SK-N-SH (cell line): Measurements from ENCODE around the gene CHMP6. TPM values are rescaled to one million over a fixed set of nuclear protein-coding genes. Genes with fewer than 3 reads are reported as not detected.

Experiments used
- CTCF ChIA-PET: fragments of 300-600, 350-600 bp; formaldehyde crosslinking; extraction: SDS; loops from one replicate; lab custom pipeline; 2021; lab: Yijun Ruan, JAX
- POLR2A ChIA-PET: fragments of 350-600 bp; sonication (Branson Sonifier 250); formaldehyde crosslinking; extraction: SDS; loops from one replicate; lab custom pipeline; 2020; ENCODE audit warnings: antibody characterized with exemption, inconsistent platforms; lab: Yijun Ruan, JAX
- DNase-seq: peaks from one replicate; pipeline ENCODE4 v3.0.0; 2012
- H2AFZ ChIP-seq: fragments of 200-600 bp; sonication (generic); 2 replicates; pipeline ENCODE4 v1.8.1; 2016; ENCODE audit warnings: antibody characterized with exemption, mild to moderate bottlenecking, low read depth
- H3F3A ChIP-seq: fragments of 200-600 bp; sonication (generic); replicated peaks from 2 replicates; pipeline ENCODE3; 2016; ENCODE audit warnings: antibody characterized with exemption, mild to moderate bottlenecking; ENCODE audit not compliant: insufficient read depth
- H3K27ac ChIP-seq, 2 experiments: fragments of 200-500 bp in 1 of 2; fragments of 200-600 bp in 1 of 2; sonication (Bioruptor generic) in 1 of 2; sonication (generic), shearing (Covaris generic) in 1 of 2; 2 replicates each; pipeline versions ENCODE4 v1.5.1 to v1.6.1; 2014 to 2016; ENCODE audit warnings: low read depth in 2 of 2, inconsistent platforms in 1 of 2, low read length in 1 of 2, mild to moderate bottlenecking in 1 of 2, mixed read lengths in 1 of 2
- H3K27me3 ChIP-seq: fragments of 200-600 bp; sonication (generic), shearing (Covaris generic); 2 replicates; pipeline ENCODE4 v1.6.1; 2016; ENCODE audit warnings: mixed run types; ENCODE audit not compliant: insufficient read depth
- H3K36me3 ChIP-seq, 2 experiments: fragments of 200-500 bp in 1 of 2; fragments of 200-600 bp in 1 of 2; sonication (Bioruptor generic) in 1 of 2; sonication (generic) in 1 of 2; replicated peaks in 1 of 2; 2 replicates each; pipeline versions ENCODE3 to v1.5.1; 2014 to 2016; ENCODE audit warnings: low read length in 1 of 2, mild to moderate bottlenecking in 1 of 2; ENCODE audit not compliant: insufficient read depth in 2 of 2, control insufficient read depth in 1 of 2
- H3K4me1 ChIP-seq, 2 experiments: fragments of 200-500 bp in 1 of 2; fragments of 200-600 bp in 1 of 2; sonication (Bioruptor generic) in 1 of 2; sonication (generic), shearing (Covaris generic) in 1 of 2; 2 replicates each; pipeline versions ENCODE4 v1.5.1 to v1.6.1; 2014 to 2016; ENCODE audit warnings: low read depth in 1 of 2, low read length in 1 of 2, mixed run types in 1 of 2; ENCODE audit not compliant: insufficient read depth in 2 of 2, control insufficient read depth in 1 of 2
- H3K4me2 ChIP-seq: fragments of 200-600 bp; sonication (generic), shearing (Covaris generic); 2 replicates; pipeline ENCODE4 v1.6.1; 2017; ENCODE audit warnings: mixed run types
- H3K4me3 ChIP-seq, 2 experiments: fragments of 200-500 bp in 1 of 2; fragments of 200-600 bp in 1 of 2; sonication (Bioruptor generic) in 1 of 2; sonication (generic), shearing (Covaris generic) in 1 of 2; 2 replicates each; pipeline versions ENCODE4 v1.5.1 to v1.8.1; 2014 to 2016; ENCODE audit warnings: low read depth in 2 of 2, inconsistent platforms in 1 of 2, low read length in 1 of 2, mild to moderate bottlenecking in 1 of 2, mixed read lengths in 1 of 2, moderate library complexity in 1 of 2
- H3K79me2 ChIP-seq: fragments of 200-600 bp; sonication (generic); 2 replicates; pipeline ENCODE4 v1.8.1; 2017; ENCODE audit warnings: mild to moderate bottlenecking; ENCODE audit not compliant: insufficient read depth
- H3K9ac ChIP-seq: fragments of 200-600 bp; sonication (generic); 2 replicates; pipeline ENCODE4 v1.6.1; 2017; ENCODE audit warnings: mixed run types
- H3K9me2 ChIP-seq: fragments of 200-600 bp; sonication (generic); 2 replicates; pipeline ENCODE4 v1.6.1; 2017; ENCODE audit warnings: mixed run types
- H3K9me3 ChIP-seq: fragments of 200-600 bp; sonication (generic); 2 replicates; pipeline ENCODE4 v1.6.1; 2017; ENCODE audit warnings: mixed run types, mild to moderate bottlenecking, moderate library complexity
- H4K20me1 ChIP-seq: fragments of 200-600 bp; sonication (generic); 2 replicates; pipeline ENCODE4 v1.6.1; 2017; ENCODE audit warnings: mild to moderate bottlenecking, mixed run types; ENCODE audit not compliant: insufficient read depth
- CHD2 ChIP-seq: fragments of 150-350 bp; IDR thresholded peaks from 2 replicates; pipeline ENCODE4 v1.6.1; 2018; ENCODE audit warnings: low read length; ENCODE audit not compliant: partially characterized antibody
- ELF1 ChIP-seq: IDR thresholded peaks from 2 replicates; pipeline ENCODE4 v1.4.0; 2012
- EP300 ChIP-seq, 2 experiments: IDR thresholded peaks; 2 replicates each; pipeline versions ENCODE4 v1.4.0 to v1.6.1; 2012; ENCODE audit warnings: borderline replicate concordance in 1 of 2, low read depth in 1 of 2, low read length in 1 of 2
- FOSL2 ChIP-seq: IDR thresholded peaks from 2 replicates; pipeline ENCODE4 v1.4.0; 2012; ENCODE audit warnings: low read depth, mild to moderate bottlenecking, moderate library complexity, borderline replicate concordance
- JUND ChIP-seq: IDR thresholded peaks from 2 replicates; pipeline ENCODE4 v1.4.0; 2012
- MEF2A ChIP-seq: IDR thresholded peaks from 2 replicates; pipeline ENCODE4 v1.4.0; 2012; ENCODE audit warnings: low read depth, borderline replicate concordance
- NFIC ChIP-seq: IDR thresholded peaks from 2 replicates; pipeline ENCODE4 v1.4.0; 2012; ENCODE audit warnings: borderline replicate concordance
- POLR2AphosphoS5 ChIP-seq: IDR thresholded peaks from 2 replicates; pipeline ENCODE4 v1.6.1; 2012; ENCODE audit warnings: low read depth, low read length
- RCOR1 ChIP-seq: fragments of 150-350 bp; IDR thresholded peaks from 2 replicates; pipeline ENCODE4 v1.6.1; 2017; ENCODE audit warnings: antibody characterized with exemption, low read length
- RXRA ChIP-seq: IDR thresholded peaks from 2 replicates; pipeline ENCODE4 v1.4.0; 2012; ENCODE audit warnings: low read depth, mild to moderate bottlenecking, borderline replicate concordance
- SIN3A ChIP-seq: IDR thresholded peaks from 2 replicates; pipeline ENCODE4 v1.6.1; 2012; ENCODE audit warnings: low read depth, mild to moderate bottlenecking, low read length, moderate library complexity, borderline replicate concordance
- TCF12 ChIP-seq: IDR thresholded peaks from 2 replicates; pipeline ENCODE4 v1.4.0; 2012
- TEAD4 ChIP-seq: IDR thresholded peaks from 2 replicates; pipeline ENCODE4 v1.4.0; 2012; ENCODE audit warnings: mild to moderate bottlenecking, borderline replicate concordance; ENCODE audit not compliant: insufficient read depth
- YY1 ChIP-seq: IDR thresholded peaks from 2 replicates; pipeline ENCODE4 v1.4.0; 2012; ENCODE audit warnings: low read depth, mild to moderate bottlenecking
- WGBS: methylation state at CpG from one replicate; pipeline ENCODE4 v1.1.6; 2017; ENCODE audit warnings: low lambda C conversion rate; 5-methylcytosine and 5-hydroxymethylcytosine counted together
- polyA plus RNA-seq, 3 experiments: library from polyadenylated mRNA; depleted of rRNA; stranded (reverse); fragments of >200 nt; gene quantifications; 2 replicates each; pipeline ENCODE4 v1.2.3, GENCODE V29; 2012
- TF ChIP-seq, protein P1 (sequence below): fragments of 150-350 bp; IDR thresholded peaks from 2 replicates; pipeline ENCODE4 v1.6.1; 2016; ENCODE audit warnings: mild to moderate bottlenecking, low read depth, low read length
- TF ChIP-seq, protein P2 (sequence below): IDR thresholded peaks from 2 replicates; pipeline ENCODE4 v1.4.0; 2012; ENCODE audit warnings: low read depth
- TF ChIP-seq, protein P3 (sequence below): IDR thresholded peaks from 2 replicates; pipeline ENCODE4 v1.6.1; 2012; ENCODE audit warnings: mild to moderate bottlenecking, low read depth, low read length, moderate library complexity
- TF ChIP-seq, protein P4 (sequence below): IDR thresholded peaks from 2 replicates; pipeline ENCODE4 v1.4.0; 2012; ENCODE audit warnings: low read depth, borderline replicate concordance
- TF ChIP-seq, protein P5 (sequence below): IDR thresholded peaks from 2 replicates; pipeline ENCODE4 v1.4.0; 2012; ENCODE audit warnings: low read depth, borderline replicate concordance
- TF ChIP-seq, protein P6 (sequence below): IDR thresholded peaks from 2 replicates; pipeline ENCODE4; 2012

CHMP6 gene
- polyA plus RNA-seq, 1 of the 3 experiments (the other 2 are of a cell fraction), result 44.1 TPM

DNA sequence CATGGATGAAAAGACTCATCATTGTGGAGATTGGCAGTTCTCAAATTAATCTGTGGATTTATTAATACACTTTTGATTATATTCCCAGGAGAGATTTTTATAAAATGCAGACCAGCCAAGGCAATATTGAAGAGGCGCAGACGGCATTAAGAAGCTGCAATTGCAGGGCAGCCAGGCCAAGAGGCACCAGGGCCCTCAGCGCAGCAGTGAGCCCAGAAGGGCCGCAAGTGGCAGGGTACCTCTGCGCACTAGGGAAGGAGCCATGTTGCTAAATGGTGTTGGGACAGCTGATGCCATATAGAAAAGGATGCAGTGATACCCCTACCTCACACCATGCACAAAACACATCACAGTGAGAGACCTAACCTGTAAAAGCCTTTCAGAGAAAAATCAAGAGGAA is 36.6 kb upstream of the CHMP6 start:
- Histone ChIP-seq H3K79me2 (no peaks in the 10 kb centered on the region), H3K9me2 (no peaks in the 10 kb centered on the region), H3K4me3 (no peak overlapping the region), H3K9ac (no peak overlapping the region), H3K27ac (no peak overlapping the region), H3K4me1 (peaks cover 0 to 21% of the 10 kb centered on the region in 2 experiments; a peak in 2 of 4 replicates), H3F3A (no peaks in the 10 kb centered on the region), H3K4me2 (no peak overlapping the region), H3K36me3 (peaks cover 3 to 14% of the 10 kb centered on the region in 2 experiments), H3K9me3 (no peaks in the 10 kb centered on the region), H4K20me1 (no peaks in the 10 kb centered on the region), H3K27me3 (no peaks in the 10 kb centered on the region), H2AFZ (no peak overlapping the region)
- ChIA-PET CTCF (interaction anchor here (1.2 to 1.6 kb wide), 2 partner anchors 15 to 27 kb away, joined by 3 to 6 read pairs; no protein-coding TSS in a partner anchor), POLR2A (no interaction called here)
- 96% methylated on average over 5 of the region's 5 CpGs for WGBS
- DNase-seq, result no peak
- TF ChIP-seq TCF12 (no peak), JUND (no peak), SIN3A (no peak), NFIC (no peak), RXRA (no peak), FOSL2 (no peak), YY1 (no peak), TEAD4 (no peak), RCOR1 (no peak), EP300 (IDR thresholded peaks at IDR 0.05; ENCODE audit: borderline replicate concordance in 1 of 2, low read depth in 1 of 2, low read length in 1 of 2) (no peak), CHD2 (no peak), MEF2A (no peak), POLR2AphosphoS5 (no peak), ELF1 (no peak)
- TF ChIP-seq, protein P1, sequence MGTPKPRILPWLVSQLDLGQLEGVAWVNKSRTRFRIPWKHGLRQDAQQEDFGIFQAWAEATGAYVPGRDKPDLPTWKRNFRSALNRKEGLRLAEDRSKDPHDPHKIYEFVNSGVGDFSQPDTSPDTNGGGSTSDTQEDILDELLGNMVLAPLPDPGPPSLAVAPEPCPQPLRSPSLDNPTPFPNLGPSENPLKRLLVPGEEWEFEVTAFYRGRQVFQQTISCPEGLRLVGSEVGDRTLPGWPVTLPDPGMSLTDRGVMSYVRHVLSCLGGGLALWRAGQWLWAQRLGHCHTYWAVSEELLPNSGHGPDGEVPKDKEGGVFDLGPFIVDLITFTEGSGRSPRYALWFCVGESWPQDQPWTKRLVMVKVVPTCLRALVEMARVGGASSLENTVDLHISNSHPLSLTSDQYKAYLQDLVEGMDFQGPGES, result no peak
- TF ChIP-seq, protein P2, sequence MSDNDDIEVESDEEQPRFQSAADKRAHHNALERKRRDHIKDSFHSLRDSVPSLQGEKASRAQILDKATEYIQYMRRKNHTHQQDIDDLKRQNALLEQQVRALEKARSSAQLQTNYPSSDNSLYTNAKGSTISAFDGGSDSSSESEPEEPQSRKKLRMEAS, result no peak
- TF ChIP-seq, protein P3, sequence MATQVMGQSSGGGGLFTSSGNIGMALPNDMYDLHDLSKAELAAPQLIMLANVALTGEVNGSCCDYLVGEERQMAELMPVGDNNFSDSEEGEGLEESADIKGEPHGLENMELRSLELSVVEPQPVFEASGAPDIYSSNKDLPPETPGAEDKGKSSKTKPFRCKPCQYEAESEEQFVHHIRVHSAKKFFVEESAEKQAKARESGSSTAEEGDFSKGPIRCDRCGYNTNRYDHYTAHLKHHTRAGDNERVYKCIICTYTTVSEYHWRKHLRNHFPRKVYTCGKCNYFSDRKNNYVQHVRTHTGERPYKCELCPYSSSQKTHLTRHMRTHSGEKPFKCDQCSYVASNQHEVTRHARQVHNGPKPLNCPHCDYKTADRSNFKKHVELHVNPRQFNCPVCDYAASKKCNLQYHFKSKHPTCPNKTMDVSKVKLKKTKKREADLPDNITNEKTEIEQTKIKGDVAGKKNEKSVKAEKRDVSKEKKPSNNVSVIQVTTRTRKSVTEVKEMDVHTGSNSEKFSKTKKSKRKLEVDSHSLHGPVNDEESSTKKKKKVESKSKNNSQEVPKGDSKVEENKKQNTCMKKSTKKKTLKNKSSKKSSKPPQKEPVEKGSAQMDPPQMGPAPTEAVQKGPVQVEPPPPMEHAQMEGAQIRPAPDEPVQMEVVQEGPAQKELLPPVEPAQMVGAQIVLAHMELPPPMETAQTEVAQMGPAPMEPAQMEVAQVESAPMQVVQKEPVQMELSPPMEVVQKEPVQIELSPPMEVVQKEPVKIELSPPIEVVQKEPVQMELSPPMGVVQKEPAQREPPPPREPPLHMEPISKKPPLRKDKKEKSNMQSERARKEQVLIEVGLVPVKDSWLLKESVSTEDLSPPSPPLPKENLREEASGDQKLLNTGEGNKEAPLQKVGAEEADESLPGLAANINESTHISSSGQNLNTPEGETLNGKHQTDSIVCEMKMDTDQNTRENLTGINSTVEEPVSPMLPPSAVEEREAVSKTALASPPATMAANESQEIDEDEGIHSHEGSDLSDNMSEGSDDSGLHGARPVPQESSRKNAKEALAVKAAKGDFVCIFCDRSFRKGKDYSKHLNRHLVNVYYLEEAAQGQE, result no peak
- TF ChIP-seq, protein P4, sequence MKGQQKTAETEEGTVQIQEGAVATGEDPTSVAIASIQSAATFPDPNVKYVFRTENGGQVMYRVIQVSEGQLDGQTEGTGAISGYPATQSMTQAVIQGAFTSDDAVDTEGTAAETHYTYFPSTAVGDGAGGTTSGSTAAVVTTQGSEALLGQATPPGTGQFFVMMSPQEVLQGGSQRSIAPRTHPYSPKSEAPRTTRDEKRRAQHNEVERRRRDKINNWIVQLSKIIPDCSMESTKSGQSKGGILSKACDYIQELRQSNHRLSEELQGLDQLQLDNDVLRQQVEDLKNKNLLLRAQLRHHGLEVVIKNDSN, result no peak
- TF ChIP-seq, protein P5, sequence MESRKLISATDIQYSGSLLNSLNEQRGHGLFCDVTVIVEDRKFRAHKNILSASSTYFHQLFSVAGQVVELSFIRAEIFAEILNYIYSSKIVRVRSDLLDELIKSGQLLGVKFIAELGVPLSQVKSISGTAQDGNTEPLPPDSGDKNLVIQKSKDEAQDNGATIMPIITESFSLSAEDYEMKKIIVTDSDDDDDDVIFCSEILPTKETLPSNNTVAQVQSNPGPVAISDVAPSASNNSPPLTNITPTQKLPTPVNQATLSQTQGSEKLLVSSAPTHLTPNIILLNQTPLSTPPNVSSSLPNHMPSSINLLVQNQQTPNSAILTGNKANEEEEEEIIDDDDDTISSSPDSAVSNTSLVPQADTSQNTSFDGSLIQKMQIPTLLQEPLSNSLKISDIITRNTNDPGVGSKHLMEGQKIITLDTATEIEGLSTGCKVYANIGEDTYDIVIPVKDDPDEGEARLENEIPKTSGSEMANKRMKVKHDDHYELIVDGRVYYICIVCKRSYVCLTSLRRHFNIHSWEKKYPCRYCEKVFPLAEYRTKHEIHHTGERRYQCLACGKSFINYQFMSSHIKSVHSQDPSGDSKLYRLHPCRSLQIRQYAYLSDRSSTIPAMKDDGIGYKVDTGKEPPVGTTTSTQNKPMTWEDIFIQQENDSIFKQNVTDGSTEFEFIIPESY, result no peak
- TF ChIP-seq, protein P6, sequence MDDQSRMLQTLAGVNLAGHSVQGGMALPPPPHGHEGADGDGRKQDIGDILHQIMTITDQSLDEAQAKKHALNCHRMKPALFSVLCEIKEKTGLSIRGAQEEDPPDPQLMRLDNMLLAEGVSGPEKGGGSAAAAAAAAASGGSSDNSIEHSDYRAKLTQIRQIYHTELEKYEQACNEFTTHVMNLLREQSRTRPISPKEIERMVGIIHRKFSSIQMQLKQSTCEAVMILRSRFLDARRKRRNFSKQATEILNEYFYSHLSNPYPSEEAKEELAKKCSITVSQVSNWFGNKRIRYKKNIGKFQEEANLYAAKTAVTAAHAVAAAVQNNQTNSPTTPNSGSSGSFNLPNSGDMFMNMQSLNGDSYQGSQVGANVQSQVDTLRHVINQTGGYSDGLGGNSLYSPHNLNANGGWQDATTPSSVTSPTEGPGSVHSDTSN, result no peak
